Neural progenitor cell (in vitro differentiated cells): Measurements from ENCODE around the gene CLDN22.

Experiments
- CTCF ChIP-seq: fragments of 200-600 bp; sonication (generic); IDR thresholded peaks from 2 replicates; pipeline ENCODE4 v1.5.1; 2017; ENCODE audit warnings: antibody characterized with exemption, mild to moderate bottlenecking
- EZH2 ChIP-seq: fragments of 200-600 bp; sonication (generic); IDR thresholded peaks from 2 replicates; pipeline ENCODE4 v1.6.1; 2017; ENCODE audit warnings: antibody characterized with exemption, mild to moderate bottlenecking, moderate library complexity
- EZH2phosphoT487 ChIP-seq: fragments of 200-600 bp; sonication (generic); IDR thresholded peaks from 2 replicates; pipeline ENCODE4 v1.6.1; 2017; ENCODE audit warnings: antibody characterized with exemption

- TF ChIP-seq CTCF (no peak), EZH2 (no peak), EZH2phosphoT487 (no peak)
Measured at GRCh38 chr4:183333983-183334382, 13.9 kb upstream of the CLDN22 start.
